PFSK-1 (cell line): ENCODE results near the gene PLEK2.

Experiments used
- FOXP2 ChIP-seq: optimal IDR thresholded peaks from 2 replicates; pipeline ENCODE3; 2011; ENCODE audit warnings: borderline replicate concordance, control low read depth, inconsistent platforms; ENCODE audit not compliant: insufficient read depth; ENCODE audit errors: extremely low read length, extremely low read depth
- POLR2AphosphoS5 ChIP-seq: IDR thresholded peaks from 2 replicates; pipeline ENCODE4 v1.6.1; 2012; ENCODE audit warnings: low read depth, mild to moderate bottlenecking, control low read depth, low read length, moderate library complexity
- REST ChIP-seq, 2 experiments: IDR thresholded peaks; 2 replicates each; pipeline versions ENCODE4 v1.6.1 to v1.8.0; 2011 to 2012; ENCODE audit warnings: low read depth in 2 of 2, low read length in 2 of 2, control low read depth in 1 of 2, inconsistent platforms in 1 of 2, mild to moderate bottlenecking in 1 of 2, moderate library complexity in 1 of 2; ENCODE audit not compliant: insufficient read depth in 1 of 2
- SIN3A ChIP-seq: IDR thresholded peaks from 2 replicates; pipeline ENCODE4 v1.6.1; 2012; ENCODE audit warnings: mild to moderate bottlenecking, low read length, moderate library complexity, borderline replicate concordance; ENCODE audit not compliant: insufficient read depth
- TAF1 ChIP-seq: IDR thresholded peaks from 2 replicates; pipeline ENCODE4 v1.6.1; 2012; ENCODE audit warnings: low read length, control low read depth, borderline replicate concordance; ENCODE audit not compliant: insufficient read depth

The PLEK2 gene

DNA sequence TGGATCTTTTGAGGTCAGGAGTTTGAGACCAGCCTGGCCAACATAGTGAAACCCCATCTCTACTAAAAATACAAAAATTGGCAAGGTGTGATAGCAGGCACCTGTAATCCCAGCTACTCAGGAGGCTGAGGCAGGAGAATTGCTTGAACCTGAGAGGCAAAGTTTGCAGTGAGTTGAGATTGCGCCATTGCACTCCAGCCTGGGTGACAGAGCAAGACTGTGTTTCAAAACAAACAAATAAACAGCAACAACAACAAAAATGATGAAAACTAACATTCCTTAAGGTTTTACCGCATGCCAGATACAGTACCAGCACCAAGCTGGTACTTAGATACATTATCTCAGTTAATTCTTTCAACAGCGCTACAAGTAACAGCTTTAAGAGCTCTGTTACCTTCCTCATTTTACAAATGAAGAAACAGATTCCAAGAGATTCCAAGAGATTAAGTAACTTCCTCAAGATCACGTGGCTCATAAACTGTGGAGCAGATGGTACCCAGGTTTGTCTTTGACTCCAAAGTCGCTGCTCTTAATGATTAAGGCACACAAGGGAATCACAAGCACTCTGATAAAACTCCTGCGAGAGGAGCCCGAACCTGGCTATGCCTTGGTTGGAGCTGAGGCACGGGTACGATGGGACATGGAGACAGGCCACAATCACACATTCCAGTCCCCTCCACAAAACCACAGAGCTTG is 17.7 kb upstream of the PLEK2 start:
- TF ChIP-seq SIN3A (no peak), POLR2AphosphoS5 (no peak), TAF1 (no peak), FOXP2 (no peak), REST (IDR thresholded peaks at IDR 0.05; ENCODE audit: insufficient read depth in 1 of 2, low read depth in 2 of 2, low read length in 2 of 2) (no peak)

GRCh38 chr14:67428501-67429031 is 16.6 kb upstream of the PLEK2 start:
- TF ChIP-seq POLR2AphosphoS5 (no peak), TAF1 (no peak), SIN3A (no peak), REST (IDR thresholded peaks at IDR 0.05; ENCODE audit: insufficient read depth in 1 of 2, low read depth in 2 of 2, low read length in 2 of 2) (no peak), FOXP2 (no peak)

DNA sequence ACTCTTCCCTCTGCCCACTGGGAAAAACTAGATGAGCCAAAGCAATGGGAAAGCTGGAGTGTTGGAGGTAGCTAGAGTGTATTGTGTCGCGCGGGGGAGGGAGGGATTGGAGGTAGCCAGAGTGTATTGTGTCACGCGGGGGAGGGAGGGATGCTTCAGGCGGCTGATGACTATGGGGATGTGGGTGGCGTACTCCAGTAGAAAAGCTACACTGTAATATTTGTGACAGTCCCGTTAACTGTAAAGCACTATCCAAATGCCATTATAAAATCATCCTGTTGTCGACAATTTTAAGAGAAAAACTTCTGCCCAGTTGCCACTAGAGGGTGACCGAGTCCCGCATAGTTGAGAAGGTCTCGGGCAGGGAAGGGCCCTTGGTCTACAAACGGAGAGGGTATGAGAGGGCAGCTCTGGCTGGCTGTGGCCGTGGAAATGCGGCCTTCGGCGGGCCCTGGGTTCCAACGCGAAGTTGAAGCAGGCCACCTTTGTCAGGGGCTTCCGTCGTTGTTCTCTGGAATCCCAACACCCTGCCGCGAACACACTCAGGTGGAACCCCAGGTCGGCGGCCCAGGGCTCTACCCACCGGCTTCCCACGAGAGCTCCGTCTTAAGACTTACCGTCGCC is 15.1 kb upstream of the PLEK2 start:
- TF ChIP-seq POLR2AphosphoS5 (no peak), SIN3A (no peak), TAF1 (no peak), FOXP2 (no peak), REST (IDR thresholded peaks at IDR 0.05; ENCODE audit: insufficient read depth in 1 of 2, low read depth in 2 of 2, low read length in 2 of 2) (no peak)

GRCh38 chr14:67426161-67426560 is 14.2 kb upstream of the PLEK2 start:
- TF ChIP-seq SIN3A (no peak), FOXP2 (no peak), REST (IDR thresholded peaks at IDR 0.05; ENCODE audit: insufficient read depth in 1 of 2, low read depth in 2 of 2, low read length in 2 of 2) (no peak), TAF1 (no peak), POLR2AphosphoS5 (no peak)
